HK-2 (cell line): ENCODE measurements around the gene EEFSEC.

ENCODE experiments used
- DNase-seq: peaks from one replicate; pipeline ENCODE4 v3.0.0-alpha.2; 2018; ENCODE audit not compliant: unreplicated experiment

The EEFSEC gene

DNA sequence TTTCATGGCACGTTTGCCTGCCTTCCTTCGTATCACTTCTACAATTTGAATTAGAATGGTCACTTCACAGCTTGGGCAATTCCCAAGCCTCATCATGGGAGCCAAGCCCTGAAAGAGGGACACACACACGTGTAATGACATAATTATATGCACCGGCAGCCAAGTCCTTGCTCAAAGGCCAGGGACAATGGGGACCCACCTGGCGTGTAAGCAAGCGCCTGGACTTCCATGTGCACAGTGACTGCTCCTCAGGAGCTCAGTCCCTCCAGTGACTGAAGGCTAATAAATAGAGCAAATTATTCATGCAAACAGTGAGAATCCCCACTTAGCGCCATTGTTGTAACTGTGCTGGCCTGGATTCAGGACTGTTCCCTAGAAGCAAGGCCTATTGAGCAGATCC is 198.3 kb downstream of the EEFSEC start:
- DNase-seq: no peak

DNA sequence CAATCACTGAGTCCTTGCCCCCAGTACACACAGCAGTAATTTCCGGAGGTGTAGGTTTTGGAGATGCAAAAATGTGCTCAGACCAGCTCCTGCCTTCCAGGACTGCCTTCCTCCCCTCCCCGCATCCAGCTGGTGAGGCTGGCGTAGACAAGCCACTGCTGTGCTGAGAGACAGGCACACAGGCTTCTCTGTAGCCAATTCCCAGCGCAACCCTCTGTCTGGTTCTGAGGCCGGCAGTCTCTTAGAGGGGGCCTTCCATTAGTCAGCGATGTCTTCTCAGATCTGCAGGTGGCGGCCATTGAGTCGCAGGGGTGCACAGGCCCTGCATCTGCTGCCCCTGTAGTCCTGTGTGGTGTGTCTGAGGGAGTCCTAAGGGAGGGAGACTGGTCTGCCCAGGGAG is 199.0 kb downstream of the EEFSEC start:
- no peak for DNase-seq

DNA sequence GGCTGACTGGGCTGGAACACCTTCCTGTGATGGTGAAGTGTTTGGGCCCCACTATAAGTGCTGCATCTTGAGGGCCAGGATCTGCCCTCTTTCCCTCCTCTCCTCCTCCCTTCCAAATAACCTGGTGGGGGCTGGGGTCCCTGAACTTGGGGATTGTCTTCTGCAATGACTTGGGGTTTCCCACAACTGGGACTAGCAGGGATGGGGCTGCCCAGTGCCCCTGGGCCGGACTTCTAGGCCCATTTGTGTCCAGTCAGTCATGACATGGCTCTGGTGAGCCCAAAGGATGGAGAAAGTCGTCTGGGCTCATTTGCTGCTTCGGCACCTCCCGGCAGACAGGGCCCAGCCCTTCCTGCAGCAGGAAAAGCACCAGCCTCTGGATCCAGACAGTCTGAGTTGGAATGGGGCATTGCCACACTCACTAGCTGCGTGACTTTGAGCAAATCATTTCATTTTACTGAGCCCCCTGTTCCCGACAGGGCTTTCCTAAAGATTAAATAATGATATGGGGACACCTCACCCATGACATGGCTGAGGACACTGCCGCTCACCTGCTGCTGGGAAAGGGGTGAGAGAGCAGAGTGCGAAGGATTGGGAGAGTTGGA is 200.2 kb downstream of the EEFSEC start:
- no peak for DNase-seq

DNA sequence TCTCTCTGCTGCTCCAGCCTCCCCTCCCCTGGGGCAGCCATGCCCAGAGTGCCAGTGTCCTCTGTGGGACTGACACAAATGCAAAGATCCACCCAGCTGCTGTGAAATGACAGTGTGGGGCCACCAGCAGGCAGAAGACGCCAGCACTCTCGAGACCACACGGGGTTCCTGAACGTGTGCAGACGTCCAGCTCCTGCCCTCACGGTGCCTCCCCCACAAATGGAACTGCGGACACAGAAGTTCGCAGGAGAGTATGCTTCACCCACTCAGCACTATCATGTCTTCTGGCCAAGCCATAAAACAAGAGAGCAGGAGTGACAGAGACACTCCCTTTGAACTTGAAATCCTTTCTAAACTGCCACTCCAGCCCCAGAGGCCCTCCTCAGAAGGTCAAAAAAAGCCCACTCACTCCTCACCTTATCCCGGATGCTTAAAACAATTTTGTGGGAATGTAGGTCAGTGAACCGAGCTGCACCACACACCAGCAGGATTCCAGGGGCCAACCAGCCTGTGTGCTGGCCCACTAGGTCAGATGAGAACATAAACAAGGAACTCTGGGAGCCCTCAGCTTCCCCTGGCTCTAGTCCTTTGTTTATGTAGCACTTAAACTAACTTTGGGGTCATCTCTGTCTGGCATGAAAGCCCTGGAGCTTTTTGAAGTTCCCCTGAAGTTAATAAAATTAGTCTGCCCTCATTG is 200.9 kb downstream of the EEFSEC start:
- no peak for DNase-seq

DNA sequence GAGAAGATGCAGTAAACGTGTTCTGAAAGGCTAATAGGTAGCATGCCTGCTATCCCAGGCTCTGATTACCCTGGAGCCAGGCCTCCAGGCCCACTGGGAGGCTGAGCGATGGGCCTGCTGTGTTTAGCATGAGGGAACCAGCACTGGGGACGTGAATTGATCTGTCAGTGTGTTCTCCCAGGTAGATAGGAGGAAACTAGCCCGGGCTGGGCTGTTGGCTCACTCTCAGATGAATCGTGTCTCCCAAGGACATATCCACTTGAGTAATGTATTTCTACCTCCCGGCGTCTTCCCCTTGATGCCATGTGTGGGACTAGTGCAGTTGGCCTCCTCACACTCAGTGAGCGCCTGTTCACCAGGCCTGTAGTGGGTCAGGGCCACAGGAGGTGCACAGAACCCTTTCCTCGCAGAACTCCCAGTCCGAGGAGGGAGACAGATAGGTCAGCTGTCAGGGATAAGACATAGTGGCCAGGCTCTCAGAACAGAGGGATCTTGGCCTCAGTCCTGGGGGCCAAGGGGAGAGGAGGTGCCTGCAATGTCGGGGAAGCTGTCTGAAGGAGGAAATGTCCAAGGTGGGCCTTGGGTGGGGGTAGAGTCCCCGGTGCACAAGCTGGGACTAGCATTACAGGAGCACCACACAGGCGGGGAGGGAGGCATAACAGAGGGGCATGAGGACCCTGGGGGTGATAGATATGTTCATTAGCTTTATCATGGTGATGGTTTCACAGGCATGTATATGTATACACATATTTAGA is 201.7 kb downstream of the EEFSEC start:
- no peak for DNase-seq

DNA sequence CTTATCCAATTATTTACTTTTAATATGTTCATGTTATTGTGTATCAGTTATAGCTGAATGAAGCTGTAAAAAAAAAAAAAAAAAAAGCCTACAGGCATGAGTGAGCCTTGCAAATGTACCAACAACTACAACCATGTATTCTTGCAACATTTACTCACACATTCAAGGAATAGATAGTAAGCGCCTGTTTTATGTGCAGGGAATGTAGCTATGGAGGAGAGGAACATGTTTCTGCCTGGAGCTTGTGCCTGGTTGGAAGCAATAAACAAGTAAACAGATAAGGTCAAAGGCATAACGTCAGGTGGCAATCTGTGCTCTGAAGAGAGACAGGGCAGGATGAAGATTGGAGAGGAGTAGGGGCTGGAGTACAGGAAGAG is 202.2 kb downstream of the EEFSEC start:
- no peak for DNase-seq

DNA sequence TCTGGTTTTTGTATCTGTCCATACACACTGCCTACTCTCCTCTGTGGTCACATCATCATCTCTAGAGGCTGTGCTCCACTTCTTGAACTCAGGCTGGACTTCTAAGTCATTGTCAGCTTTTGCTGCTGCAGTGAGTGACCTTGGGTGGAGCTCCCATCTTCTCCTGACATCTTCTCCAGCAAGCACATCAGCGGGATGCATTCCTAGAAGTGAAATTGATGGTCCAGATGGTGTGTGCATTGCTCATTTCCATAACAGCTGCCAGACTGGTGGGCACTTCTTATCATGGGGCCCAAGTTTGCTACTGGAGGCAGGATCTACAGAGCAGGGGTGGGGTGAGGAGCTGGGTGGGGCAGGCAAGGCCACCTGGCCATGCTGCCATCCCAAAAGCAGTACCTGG is 203.5 kb downstream of the EEFSEC start:
- no peak for DNase-seq

DNA sequence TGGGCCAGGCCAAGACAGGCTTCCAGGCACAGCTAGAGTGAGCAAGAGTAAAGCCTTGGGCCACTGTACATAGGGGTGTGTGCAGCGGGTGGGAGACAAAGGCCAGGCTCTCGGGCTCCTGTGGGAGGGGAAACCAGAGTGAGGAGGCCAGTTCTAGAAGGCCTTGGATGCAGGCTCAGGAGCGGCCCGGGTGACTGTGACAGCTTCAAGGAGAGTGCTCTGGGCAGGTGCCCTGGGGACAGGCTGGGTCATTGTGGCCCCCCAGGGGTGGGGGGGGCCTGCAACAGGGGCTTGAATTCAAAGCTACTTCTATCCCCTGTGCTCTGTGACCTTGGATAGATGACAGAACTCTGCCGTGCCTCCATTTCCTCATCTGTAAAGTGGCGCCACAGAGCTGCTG is 204.3 kb downstream of the EEFSEC start:
- no peak for DNase-seq

DNA sequence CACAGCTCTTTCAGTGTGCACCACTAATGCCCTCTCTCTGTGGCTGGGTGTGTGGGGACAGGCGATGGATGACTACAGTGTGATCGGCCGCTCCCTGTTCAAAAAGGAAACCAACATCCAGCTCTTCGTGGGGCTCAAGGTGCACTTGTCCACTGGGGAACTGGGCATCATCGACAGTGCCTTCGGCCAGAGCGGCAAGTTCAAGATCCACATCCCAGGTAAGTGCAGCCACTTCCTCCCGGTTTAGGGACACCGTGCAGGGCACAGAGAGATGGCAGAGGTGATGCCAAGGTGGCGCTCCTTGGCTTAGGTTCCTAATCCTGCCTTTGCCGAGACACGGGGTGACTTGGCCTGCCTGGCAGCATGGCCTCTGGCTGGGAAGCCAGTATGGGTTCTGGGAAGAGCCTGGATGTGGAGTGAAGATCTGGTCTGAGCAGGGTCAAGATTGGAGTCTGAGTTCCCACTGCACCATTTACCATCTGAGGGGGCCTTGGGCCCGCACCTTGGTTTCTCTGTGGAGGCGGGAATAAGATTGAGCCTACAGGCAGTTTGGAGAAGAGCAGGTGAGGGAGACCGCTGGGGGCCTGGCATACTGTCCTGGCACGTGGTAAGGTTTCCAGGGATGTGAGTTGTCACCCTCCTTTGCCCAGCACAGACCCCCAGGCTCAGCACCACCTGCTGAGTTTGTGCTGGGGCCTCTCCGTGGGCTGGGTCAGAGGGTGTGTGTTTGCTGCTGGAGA is 205.0 kb downstream of the EEFSEC start:
- DNase-seq: no peak

DNA sequence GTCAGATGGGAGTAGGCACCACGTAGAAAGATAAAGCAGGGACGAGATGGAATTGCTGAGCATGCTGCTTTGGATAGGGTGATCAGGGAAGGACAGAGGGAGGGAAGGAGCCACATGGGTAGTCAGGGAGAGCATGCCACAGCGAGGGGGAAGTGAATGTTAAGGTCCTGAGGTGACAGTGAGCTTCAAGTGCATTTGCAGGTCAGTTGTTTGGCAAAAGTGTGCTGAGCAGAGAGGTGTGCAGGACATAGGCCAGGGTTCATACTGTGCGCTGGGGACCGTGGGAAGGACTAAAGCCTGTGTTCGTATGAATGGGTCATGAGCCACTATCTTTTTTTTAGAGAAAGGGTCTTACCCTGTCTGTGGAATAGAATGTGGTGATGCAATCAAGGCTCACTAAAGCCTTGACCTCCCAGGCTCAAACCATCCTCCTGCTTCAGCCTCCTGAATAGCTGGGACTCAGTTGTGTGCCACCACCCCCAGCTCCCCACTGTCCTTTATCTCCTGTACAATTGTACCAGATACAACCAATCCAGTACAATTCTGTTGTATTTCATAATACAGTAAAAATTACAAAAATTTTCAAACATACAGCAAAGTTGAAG is 205.9 kb downstream of the EEFSEC start:
- DNase-seq: no peak

DNA sequence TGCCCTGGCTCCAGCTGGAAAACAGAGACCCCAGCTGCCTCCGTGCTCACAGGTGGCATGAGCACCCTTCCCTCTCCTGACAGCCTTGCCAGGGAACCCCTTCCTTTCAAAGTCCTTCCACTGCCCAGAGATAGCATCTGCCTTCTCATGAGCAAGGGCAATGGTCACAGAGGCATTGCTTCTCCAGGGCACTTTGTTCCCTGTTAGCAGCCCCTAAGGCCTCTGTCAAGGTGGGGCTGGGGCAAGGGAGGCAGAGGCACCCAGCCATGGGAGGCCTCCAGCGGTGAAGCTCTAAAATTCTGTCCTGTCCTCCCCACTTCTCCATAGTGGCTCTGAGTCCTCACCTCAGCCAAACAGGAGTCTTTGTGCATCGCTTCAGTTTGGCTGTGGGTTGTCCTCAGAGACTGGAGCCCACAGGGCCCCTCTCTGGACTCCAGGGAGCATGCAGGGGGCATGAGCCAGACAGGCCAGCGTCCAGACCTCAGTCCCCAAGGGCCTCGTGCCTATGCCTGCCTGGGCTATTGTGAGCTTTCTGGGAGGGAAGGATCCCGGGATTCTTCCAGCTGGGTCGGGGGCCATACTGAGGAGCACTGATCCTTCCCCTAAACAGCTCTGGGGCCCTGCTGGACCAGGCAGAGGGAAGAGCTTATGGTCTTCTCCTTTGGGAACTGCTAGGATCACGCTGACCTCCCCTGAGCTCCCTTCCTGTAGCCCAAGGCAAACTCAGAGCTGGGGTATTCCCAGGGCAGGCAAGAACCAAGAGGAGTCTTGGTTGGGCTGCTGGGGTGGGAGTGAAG is 206.8 kb downstream of the EEFSEC start:
- no peak for DNase-seq

DNA sequence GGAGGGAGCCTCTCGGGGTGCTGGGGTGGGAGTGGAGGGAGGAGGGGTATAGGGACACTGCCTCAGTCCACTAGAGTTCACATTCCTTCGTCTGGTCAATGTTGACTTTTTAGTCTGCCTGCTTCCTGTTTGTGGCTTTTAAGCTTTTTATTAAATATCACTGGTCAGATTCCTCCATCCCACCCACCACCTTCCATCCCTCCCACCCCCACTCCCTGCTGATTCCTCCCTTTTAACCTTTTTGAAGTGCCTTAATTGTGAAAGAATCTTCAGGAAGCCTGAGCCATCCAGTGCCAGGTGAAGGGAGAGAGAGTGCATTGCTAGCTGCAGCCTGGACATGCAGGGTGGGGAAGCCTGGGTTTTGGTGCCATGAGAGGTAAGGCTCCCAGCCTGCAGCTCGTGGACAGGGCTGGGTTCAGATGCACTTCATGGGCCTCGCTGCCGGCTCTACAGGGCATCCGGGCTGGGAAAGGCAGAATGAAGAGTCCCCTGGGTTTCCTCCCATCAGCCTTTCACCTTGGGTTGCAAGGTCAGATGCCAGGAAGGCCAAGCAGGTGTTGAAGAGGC is 207.5 kb downstream of the EEFSEC start:
- DNase-seq: no peak

DNA sequence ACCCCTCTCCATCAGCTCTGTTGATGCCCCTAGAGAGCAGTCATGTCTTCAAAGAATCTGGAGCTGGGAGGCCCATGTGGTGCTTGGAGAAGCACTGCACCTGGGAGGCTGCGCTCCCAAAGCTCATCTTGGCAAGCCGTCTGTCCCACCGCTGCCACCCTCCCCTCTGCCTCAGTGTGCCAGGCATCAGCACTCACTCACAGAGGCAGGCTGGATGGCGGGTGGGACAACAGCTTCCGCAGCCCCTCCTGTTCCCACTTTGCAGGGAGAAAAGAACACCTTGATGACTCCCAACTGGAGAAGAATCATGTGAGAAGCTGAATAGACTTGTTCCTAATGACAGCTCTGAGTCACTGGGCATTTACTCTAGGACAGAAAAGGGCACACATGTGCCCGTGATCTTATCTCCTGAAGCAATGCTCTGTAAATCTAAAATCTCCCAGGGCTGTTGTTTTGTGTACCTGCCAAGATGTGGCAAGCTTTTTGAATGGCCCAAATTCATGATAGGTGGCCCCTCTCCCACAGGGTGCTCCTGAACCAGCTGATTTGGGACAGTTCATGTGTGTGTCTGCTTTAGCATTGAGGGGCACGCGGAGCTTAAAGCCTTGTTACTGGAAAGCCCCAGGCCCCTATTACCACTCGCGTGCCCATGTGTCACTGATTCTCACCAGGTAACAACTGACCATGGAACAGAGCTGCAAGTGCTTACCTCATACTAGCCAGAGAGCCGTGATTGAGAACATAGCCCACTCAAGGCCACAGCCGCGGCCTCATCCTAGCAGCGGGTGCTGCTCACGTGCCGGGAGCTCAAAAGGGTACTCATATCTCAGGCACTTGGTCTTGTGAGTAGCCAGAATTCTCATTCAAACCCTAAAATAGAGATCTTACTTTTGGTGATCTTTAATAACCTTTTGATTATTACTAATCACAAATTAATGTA is 209.0 kb downstream of the EEFSEC start:
- DNase-seq: no peak

DNA sequence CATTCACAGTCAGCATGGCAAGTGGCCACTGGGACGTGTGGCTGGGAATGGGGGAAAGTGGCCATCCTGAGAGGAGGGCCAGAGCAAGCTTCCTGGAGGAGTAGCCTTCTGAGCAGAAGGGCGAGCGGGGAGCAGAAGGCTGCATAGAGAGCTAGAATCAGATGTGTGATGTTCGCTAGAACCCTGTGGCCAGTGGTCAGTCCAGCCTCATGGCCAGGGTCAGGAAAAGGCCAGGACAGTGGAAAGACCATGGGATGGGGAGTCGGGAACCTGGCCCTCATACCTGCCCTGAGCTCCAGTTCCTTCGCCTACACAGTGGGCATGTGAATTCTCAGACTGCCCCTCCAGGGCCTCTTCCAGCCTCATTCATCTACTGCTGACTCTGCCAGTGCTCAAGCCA is 211.0 kb downstream of the EEFSEC start:
- DNase-seq: no peak

DNA sequence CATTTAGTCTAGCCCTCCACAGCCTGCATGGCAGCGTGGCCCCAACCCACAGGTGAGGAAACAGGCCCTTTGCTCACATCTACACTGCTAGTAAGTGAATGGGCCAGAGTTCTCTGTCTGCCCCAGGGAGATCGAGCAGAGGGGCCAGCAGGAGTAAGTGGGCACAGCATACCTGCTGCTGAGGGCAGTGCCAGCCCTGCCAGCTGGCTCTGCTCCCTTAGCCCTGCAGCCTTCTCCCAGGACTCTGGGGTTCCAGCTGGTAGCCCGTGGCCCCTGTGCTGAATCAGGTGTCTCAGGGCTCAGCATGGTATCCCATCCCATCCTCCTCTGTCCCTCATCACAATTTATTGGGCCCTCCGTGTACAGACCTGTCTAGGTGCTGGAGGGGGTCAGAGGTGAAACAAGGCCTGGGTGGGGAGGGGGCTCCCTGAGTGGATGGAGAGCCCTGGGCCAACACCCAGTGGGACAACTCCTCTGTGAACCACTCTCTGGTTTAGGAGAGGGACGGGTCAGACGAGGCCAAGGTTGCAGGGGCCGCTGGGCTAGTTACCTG is 211.6 kb downstream of the EEFSEC start:
- DNase-seq: no peak

DNA sequence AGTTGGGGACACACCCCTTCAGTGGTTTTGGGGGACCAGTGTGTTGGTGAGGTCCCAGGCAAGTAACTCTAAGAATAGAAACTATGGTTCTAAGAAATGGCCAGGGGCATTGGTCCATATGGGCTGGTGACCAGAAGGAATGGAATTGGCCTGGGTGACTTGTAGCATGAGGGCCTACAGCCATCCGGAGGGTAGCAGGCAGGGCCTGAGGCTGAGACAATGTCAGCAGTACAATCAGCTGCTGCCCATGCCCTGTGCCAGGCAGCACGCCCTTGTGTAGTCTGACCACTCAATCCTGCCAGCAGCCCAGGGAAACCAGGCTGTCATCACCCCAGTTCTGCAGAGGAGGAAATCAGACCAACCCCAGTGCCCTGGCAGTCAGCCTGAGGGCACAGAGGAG is 212.9 kb downstream of the EEFSEC start:
- no peak for DNase-seq

DNA sequence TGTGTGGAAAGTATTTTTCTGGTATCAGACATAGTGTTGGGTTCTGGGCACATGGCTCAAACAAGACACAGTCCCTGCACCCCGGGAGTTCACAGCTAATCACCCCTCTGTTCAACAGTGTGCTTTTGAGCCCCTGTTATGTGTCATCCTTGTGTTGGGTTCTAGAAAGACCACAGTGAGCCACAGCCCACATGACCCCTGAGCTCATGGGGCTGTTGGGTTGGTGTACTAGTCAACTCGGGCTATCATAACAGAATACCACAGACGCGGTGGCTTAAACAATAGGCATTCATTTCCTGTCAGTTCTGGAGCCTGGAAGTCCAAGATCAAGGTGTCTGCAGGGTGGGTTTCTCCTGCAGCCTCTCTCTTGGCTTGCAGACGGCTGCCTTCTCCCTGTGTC is 213.4 kb downstream of the EEFSEC start:
- DNase-seq: no peak

DNA sequence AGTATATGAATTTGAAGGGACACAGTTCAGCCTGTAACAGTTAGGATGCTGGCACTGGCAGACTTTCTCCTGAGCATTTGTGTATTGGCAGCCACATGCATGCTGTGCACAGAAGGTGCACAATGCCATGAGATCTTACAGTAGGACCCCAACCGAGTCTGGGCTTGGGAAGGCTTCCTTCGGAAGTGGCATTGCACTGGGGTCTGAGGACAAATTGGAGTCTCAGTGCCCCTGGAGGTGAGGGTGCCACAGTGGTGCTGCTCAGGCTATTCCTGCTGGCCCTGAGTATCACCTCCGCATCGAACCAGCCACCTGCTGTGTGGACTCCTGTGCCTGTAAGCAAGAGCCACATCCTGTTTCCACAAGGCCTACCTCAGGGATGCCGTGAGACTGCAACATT is 213.9 kb downstream of the EEFSEC start:
- no peak for DNase-seq

DNA sequence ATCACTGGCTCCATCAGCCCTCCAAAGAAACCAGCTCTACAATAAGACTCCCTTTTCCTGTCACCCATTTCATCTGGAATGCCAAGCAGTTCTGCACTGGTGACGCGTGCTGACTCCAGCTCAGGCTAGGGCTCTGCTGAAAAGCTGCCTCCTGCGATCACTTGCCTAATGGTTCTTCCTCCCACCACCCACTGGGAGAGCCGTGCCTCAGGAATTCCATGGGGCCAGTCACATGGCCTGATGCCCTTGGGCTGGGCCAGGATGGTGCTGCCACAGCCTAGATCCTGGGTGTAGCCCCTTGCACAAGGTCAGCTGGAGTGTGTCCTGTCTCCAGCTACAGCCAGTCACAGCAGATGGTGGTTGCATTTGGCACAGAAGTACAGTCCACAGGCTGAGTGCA is 214.5 kb downstream of the EEFSEC start:
- DNase-seq: peak; percentile 16

DNA sequence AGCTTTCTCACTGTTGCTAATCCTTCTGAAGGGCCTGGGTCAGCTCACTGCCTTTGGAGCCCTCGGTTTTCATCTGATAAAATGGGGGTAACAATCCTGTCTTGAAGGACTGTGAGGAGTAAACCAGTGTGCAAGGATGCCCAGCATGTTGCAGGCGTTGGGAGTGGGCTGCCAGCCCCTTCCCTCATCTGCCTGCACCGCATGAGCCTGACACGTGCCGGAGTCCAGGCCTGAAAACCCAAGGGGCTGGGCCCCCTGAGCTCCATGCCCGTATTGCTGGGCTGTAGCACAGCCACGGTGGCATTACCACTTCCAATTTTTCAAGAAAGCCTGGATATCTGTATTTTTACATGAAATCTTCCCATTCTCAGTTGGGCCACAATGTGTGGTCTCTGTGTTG is 215.3 kb downstream of the EEFSEC start:
- DNase-seq: no peak
